ENCODE results near the gene COL28A1. TPM values are rescaled to one million over a fixed set of nuclear protein-coding genes. Genes with fewer than 3 reads are reported as not detected.
"Not testable (repeated sequence)": the region's sequence is repeated elsewhere in the genome, so short reads cannot be mapped to it uniquely, and the experiment has no call there.

The COL28A1 gene
- total RNA-seq, 1 donor from 2014 or later, result not detected

DNA sequence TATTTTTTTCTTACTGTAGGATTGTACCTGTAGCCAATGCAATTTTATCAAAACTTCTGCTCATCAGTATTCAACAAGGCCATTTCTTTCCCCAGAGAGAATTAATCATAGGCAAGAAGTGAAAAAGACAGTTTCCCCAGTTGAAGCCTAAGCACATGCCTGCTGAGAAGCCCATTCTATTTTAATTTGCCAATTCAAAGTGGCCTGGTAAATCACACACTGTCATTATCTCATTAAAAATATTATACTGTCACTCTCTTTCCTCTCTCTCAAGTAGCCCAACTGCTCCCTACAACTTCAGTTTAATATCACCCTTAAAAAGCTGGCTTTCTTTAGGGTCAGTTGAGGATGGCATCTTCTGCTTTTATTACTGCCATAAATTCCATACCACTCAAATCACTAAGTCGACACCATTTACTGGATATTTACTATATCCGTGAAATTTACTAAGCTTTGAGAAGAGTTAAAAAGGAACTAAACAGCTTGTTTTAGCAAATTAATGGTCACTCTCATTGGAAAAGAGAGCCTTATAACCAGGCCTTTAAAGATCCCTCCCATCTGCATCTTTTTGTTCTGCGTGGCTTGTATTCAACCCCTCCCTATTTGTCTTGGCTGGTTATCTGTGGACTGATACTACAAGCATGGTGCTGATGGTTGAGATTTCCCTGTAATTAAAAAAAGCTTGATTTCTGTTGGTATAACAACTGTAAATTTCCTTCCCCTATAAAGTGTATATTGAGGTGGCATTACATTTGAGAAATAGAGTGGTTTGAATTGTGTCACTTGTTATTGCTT, 30.6 kb downstream of the COL28A1 start:
- Mint-ChIP-seq H3K27ac (no peak overlapping the region), H3K27me3 (ENCODE audit: insufficient read depth) (peaks cover 6% of the 10 kb centered on the region), H3K36me3 (ENCODE audit: low read depth) (no peaks in the 10 kb centered on the region), H3K9me3 (no peaks in the 10 kb centered on the region), H3K4me1 (ENCODE audit: low read depth) (no peaks in the 10 kb centered on the region), H3K4me3 (no peak overlapping the region)
- DNase-seq (ENCODE audit: low spot score), result no peak
- intact Hi-C loops (cut with micrococcal nuclease), result no loop called here

DNA sequence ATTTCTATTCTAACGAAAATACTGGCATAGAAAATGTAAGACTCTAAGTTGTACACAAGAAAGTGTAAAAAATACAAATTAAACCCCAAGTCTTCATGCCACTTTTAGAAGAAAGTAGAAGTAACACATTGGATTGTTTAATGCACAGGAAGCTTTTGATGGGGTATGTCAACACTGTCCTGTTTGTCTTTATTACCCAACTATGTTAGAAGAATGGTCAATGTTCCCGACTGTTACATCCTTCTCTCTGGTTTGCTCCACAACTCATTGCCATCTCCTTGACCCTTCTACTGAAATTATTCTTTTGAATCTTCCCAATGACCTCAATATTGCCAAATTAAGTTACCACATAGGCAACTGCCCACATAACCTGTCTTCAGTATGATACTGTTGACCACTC, 35.8 kb downstream of the COL28A1 start:
- no peak overlapping the region for H3K27ac Mint-ChIP-seq
- H3K36me3 Mint-ChIP-seq (ENCODE audit: low read depth), result no peaks in the 10 kb centered on the region
- no peaks in the 10 kb centered on the region for H3K4me1 Mint-ChIP-seq (ENCODE audit: low read depth)
- H3K4me3 Mint-ChIP-seq, result no peak overlapping the region
- no peak for DNase-seq (ENCODE audit: low spot score)
- peaks cover 2% of the 10 kb centered on the region for H3K27me3 Mint-ChIP-seq (ENCODE audit: insufficient read depth)
- no peaks in the 10 kb centered on the region for H3K9me3 Mint-ChIP-seq
- intact Hi-C loops (cut with micrococcal nuclease), result no loop called here

GRCh38 chr7:7498856-7499255, 36.8 kb downstream of the COL28A1 start:
- Mint-ChIP-seq H3K27ac (no peak overlapping the region), H3K27me3 (ENCODE audit: insufficient read depth) (no peaks in the 10 kb centered on the region), H3K36me3 (ENCODE audit: low read depth) (no peaks in the 10 kb centered on the region), H3K9me3 (no peaks in the 10 kb centered on the region), H3K4me1 (ENCODE audit: low read depth) (no peaks in the 10 kb centered on the region), H3K4me3 (no peak overlapping the region)
- intact Hi-C loops (cut with micrococcal nuclease), result no loop called here
- no peak for DNase-seq (ENCODE audit: low spot score)

DNA sequence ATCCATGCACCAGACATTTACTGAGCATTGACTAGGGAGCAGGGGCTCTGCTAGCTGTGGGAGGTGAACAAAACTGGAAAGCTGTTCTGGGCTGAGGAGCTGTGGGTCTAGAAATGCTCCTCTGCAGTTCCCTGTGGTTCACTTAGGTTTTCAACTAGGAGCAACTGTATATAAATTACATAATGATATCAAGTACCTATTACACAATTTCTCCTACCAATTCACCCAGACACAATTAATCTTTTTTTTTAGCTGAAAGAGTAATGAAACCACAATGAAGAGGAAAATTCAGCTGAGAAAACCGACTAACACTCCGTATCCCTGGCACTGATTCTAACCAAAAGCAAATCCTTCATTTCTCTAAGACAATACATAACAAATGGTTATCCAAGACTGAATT, 39.4 kb downstream of the COL28A1 start:
- no peaks in the 10 kb centered on the region for H3K4me1 Mint-ChIP-seq (ENCODE audit: low read depth)
- H3K27ac Mint-ChIP-seq, result no peak overlapping the region
- DNase-seq (ENCODE audit: low spot score), result no peak
- no peaks in the 10 kb centered on the region for H3K27me3 Mint-ChIP-seq (ENCODE audit: insufficient read depth)
- no peaks in the 10 kb centered on the region for H3K9me3 Mint-ChIP-seq
- H3K4me3 Mint-ChIP-seq, result no peak overlapping the region
- no peaks in the 10 kb centered on the region for H3K36me3 Mint-ChIP-seq (ENCODE audit: low read depth)
- intact Hi-C loops (cut with micrococcal nuclease), result no loop called here

DNA sequence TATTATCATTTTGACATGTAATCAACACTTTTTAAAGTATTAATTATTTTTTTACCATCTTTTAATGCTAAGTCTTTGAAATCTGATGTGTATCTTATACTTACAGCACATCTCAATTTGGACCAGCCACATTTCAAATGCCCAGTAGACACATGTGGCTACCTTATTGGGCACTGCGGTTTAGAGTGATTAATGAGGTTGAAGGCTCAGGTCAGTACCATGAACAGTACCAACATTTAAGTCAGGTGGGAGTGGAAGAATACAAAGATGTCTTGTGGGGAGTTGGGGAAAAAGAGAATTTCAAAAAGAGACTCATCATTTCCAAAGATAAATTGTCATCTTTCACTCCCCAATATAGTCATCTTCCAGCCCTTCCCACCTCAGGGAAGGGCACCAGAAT, 40.5 kb downstream of the COL28A1 start:
- H3K27ac Mint-ChIP-seq, result no peak overlapping the region
- no peaks in the 10 kb centered on the region for H3K9me3 Mint-ChIP-seq
- intact Hi-C loops (cut with micrococcal nuclease), result no loop called here
- H3K27me3 Mint-ChIP-seq (ENCODE audit: insufficient read depth), result no peaks in the 10 kb centered on the region
- H3K4me3 Mint-ChIP-seq, result no peak overlapping the region
- DNase-seq (ENCODE audit: low spot score), result no peak
- H3K4me1 Mint-ChIP-seq (ENCODE audit: low read depth), result no peaks in the 10 kb centered on the region
- no peaks in the 10 kb centered on the region for H3K36me3 Mint-ChIP-seq (ENCODE audit: low read depth)

- no peaks in the 10 kb centered on the region for H3K9me3 Mint-ChIP-seq
- no peak overlapping the region for H3K27ac Mint-ChIP-seq
- no peak overlapping the region for H3K4me3 Mint-ChIP-seq
- intact Hi-C loops (cut with micrococcal nuclease), result no loop called here
- no peak for DNase-seq (ENCODE audit: low spot score)
- no peaks in the 10 kb centered on the region for H3K4me1 Mint-ChIP-seq (ENCODE audit: low read depth)
- H3K36me3 Mint-ChIP-seq (ENCODE audit: low read depth), result no peaks in the 10 kb centered on the region
- peaks cover 2% of the 10 kb centered on the region for H3K27me3 Mint-ChIP-seq (ENCODE audit: insufficient read depth)
Measured at GRCh38 chr7:7491044-7491443, 44.6 kb downstream of the COL28A1 start.

DNA sequence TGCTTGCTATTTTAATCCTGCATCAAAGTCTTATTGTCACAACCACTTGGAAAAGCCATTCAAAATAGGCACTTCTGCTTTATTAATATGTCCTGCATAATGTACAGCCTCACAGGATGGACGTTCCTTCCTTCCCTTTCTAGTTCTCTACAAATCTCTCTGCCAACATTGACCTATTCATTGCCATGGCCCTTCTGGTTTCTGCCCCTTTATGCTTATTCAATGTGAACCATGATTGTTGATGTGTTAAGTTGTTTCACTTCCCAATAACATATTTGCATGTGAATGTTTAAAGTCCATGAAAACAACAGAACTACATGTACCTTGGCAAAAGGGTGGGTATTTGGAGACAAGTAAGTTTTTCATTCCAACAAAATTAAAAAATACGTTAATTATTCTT, 45.7 kb downstream of the COL28A1 start:
- H3K4me1 Mint-ChIP-seq (ENCODE audit: low read depth), result no peaks in the 10 kb centered on the region
- H3K9me3 Mint-ChIP-seq, result no peaks in the 10 kb centered on the region
- intact Hi-C loops (cut with micrococcal nuclease), result no loop called here
- no peak overlapping the region for H3K4me3 Mint-ChIP-seq
- no peak overlapping the region for H3K27ac Mint-ChIP-seq
- no peaks in the 10 kb centered on the region for H3K36me3 Mint-ChIP-seq (ENCODE audit: low read depth)
- no peak for DNase-seq (ENCODE audit: low spot score)
- H3K27me3 Mint-ChIP-seq (ENCODE audit: insufficient read depth), result peaks cover 2% of the 10 kb centered on the region

DNA sequence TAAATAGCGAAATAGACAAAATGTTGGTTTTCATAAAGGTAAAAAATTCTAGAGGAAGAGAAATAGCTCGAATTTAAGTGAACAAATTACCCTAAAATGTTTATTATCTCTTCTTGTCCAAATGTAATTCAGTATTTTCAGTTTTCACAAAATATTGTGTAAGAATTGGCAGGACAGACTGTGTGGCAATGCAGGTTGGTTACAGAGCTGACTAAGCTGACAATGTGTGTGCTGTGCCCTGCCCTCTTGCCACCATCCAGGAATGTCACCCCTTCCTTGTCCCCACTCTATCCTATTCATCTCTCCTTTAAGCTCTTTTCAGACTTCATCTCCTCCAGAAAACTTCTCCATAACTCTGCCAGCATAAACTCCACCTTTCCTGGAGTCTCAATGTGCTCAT, 46.1 kb downstream of the COL28A1 start:
- no peak for DNase-seq (ENCODE audit: low spot score)
- Mint-ChIP-seq H3K9me3 (no peaks in the 10 kb centered on the region), H3K4me3 (no peak overlapping the region), H3K27me3 (ENCODE audit: insufficient read depth) (peaks cover 2% of the 10 kb centered on the region), H3K4me1 (ENCODE audit: low read depth) (no peaks in the 10 kb centered on the region), H3K36me3 (ENCODE audit: low read depth) (no peaks in the 10 kb centered on the region), H3K27ac (no peak overlapping the region)
- intact Hi-C loops (cut with micrococcal nuclease), result no loop called here

DNA sequence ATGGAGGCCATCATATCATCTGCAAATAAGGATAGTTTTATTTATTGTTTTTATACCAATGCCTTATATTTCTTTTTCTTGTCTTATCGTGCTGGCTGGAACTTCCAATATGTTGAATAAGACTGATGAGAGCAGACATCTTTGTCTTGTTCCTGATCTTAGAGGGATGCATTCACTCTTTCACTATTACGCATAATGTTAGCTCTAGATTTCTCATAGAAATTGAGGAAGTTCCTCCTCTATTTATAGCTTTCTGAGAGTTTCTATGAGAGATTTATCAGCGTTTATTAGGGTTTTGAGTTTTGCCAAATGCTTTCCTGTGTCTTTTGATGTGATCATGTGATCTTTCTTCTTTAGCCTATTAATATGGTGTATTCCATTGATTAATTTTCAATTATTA, 49.3 kb downstream of the COL28A1 start:
- H3K36me3 Mint-ChIP-seq (ENCODE audit: low read depth), result no peaks in the 10 kb centered on the region
- H3K27ac Mint-ChIP-seq, result no peak overlapping the region

GRCh38 chr7:7484072-7484471, 51.6 kb downstream of the COL28A1 start:
- no peaks in the 10 kb centered on the region for H3K4me1 Mint-ChIP-seq (ENCODE audit: low read depth)
- peaks cover 2% of the 10 kb centered on the region for H3K27me3 Mint-ChIP-seq (ENCODE audit: insufficient read depth)
- no peak overlapping the region for H3K4me3 Mint-ChIP-seq
- no peaks in the 10 kb centered on the region for H3K9me3 Mint-ChIP-seq
- DNase-seq (ENCODE audit: low spot score), result no peak
- H3K36me3 Mint-ChIP-seq (ENCODE audit: low read depth), result no peaks in the 10 kb centered on the region
- intact Hi-C loops (cut with micrococcal nuclease), result no loop called here
- no peak overlapping the region for H3K27ac Mint-ChIP-seq

More for the DNA sequence above, 49.3 kb downstream of the COL28A1 start:
- Mint-ChIP-seq H3K9me3 (no peaks in the 10 kb centered on the region), H3K4me3 (no peak overlapping the region), H3K27me3 (ENCODE audit: insufficient read depth) (peaks cover 2% of the 10 kb centered on the region), H3K4me1 (ENCODE audit: low read depth) (no peaks in the 10 kb centered on the region)
- no peak for DNase-seq (ENCODE audit: low spot score)
- intact Hi-C loops (cut with micrococcal nuclease), result no loop called here

DNA sequence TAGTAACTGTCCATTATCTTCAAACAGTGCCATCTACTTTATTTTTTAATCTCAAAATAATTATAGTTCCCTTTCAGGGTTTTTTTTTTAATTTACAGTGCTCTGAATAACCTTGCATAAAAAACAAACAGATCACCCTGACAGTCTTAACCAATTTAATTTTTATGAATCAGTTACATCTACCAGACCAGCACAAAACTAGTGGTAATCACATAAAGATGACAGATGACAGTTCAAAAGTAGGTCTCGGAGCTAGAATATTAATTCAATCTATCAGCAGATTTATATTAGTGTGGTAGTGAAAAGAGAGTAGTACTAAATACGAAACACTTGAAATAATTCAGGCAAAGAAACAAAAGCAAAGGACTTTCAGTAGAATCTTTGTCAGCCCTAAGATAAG, 53.9 kb downstream of the COL28A1 start:
- no peak for DNase-seq (ENCODE audit: low spot score)
- H3K27me3 Mint-ChIP-seq (ENCODE audit: insufficient read depth), result no peaks in the 10 kb centered on the region
- no peaks in the 10 kb centered on the region for H3K36me3 Mint-ChIP-seq (ENCODE audit: low read depth)
- intact Hi-C loops (cut with micrococcal nuclease), result no loop called here
- H3K4me3 Mint-ChIP-seq, result no peak overlapping the region
- H3K27ac Mint-ChIP-seq, result no peak overlapping the region
- peaks cover 3% of the 10 kb centered on the region for H3K9me3 Mint-ChIP-seq
- H3K4me1 Mint-ChIP-seq (ENCODE audit: low read depth), result no peaks in the 10 kb centered on the region

DNA sequence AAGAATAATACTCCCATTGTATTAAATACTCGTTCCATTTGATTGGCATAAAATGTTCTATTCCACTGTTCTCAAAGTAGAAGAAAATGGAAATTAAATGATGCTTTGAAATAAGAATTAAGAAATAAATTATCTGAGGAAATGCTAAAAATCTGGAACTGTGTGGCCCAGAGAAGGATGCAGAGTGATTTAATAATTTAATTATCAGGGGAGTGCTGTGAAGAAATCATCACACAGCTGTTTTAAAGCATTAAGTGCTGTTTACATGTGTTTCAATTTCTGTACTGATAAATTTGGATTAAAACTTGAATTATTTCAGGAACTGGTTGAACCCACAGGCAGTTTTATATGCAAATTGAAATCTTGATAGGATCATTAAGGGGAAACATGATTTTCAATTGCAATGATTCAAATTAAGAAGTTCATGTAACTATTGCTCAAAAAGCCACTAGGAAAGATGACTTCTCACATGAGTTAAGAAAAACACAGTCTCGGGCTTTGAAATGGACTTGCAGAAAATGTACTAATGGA, 56.3 kb downstream of the COL28A1 start:
- H3K9me3 Mint-ChIP-seq, result peaks cover 3% of the 10 kb centered on the region
- intact Hi-C loops (cut with micrococcal nuclease), result no loop called here
- no peaks in the 10 kb centered on the region for H3K36me3 Mint-ChIP-seq (ENCODE audit: low read depth)
- no peaks in the 10 kb centered on the region for H3K4me1 Mint-ChIP-seq (ENCODE audit: low read depth)
- H3K27ac Mint-ChIP-seq, result no peak overlapping the region
- DNase-seq (ENCODE audit: low spot score), result no peak
- H3K27me3 Mint-ChIP-seq (ENCODE audit: insufficient read depth), result no peaks in the 10 kb centered on the region
- no peak overlapping the region for H3K4me3 Mint-ChIP-seq

DNA sequence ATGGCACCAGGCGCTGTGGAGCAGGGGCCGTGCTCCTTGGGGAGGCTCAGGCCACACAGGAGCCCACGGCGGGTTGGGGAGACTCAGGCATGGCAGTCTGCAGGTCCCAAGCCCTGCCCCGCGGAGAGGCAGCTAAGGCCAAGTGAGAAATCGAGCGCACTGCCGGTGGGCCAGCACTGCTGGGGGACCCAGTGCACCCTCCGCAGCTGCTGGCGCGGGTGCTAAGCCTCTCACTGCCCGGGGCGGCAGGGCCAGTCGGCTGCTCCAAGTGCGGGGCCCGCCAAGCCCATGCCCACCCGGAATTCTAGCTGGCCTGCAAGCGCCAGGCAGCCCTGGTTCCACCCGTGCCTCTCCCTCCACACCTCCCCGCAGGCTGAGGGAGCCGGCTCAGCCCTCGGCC, 57.1 kb downstream of the COL28A1 start:
- Mint-ChIP-seq H3K27ac (no peak overlapping the region), H3K4me3 (no peak overlapping the region), H3K36me3 (ENCODE audit: low read depth) (no peaks in the 10 kb centered on the region), H3K9me3 (peaks cover 3% of the 10 kb centered on the region), H3K4me1 (ENCODE audit: low read depth) (no peaks in the 10 kb centered on the region), H3K27me3 (ENCODE audit: insufficient read depth) (no peaks in the 10 kb centered on the region)
- intact Hi-C loops (cut with micrococcal nuclease), result no loop called here
- DNase-seq (ENCODE audit: low spot score), result no peak

DNA sequence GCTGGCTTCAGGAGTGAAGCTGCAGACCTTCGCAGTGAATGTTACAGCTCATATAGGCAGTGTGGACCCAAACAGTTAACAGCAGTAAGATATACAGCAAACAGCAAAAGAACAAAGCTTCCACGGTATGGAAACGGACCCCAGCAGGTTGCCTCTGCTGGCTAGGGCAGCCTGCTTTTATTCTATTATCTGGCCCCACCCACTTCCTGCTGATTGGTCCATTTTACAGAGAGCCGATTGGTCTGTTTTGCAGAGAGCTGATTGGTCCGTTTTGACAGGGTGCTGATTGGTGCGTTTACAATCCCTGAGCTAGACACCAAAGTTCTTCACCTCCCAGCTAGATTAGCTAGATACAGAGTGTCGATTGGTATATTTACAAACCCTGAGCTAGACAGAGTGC, 58.0 kb downstream of the COL28A1 start:
- H3K27me3 Mint-ChIP-seq (ENCODE audit: insufficient read depth); H3K27ac Mint-ChIP-seq; intact Hi-C loops (cut with micrococcal nuclease); H3K4me1 Mint-ChIP-seq (ENCODE audit: low read depth); H3K9me3 Mint-ChIP-seq; H3K36me3 Mint-ChIP-seq (ENCODE audit: low read depth); H3K4me3 Mint-ChIP-seq; DNase-seq (ENCODE audit: low spot score): not testable (repeated sequence)
